ENCODE results near the gene DARS2. TPM values are rescaled to one million over a fixed set of nuclear protein-coding genes. Genes with fewer than 3 reads are reported as not detected.

The DARS2 gene
- 9.6 and 10.8 TPM in 2 replicates for total RNA-seq

GRCh38 chr1:173824315-173825081, at the start of gene DARS2, which contains the start of gene CENPL:
Gene DARS2, plus strand, starts transcription at chr1:173824673. Its CDS starts 557 bp downstream, at chr1:173825230.
Gene CENPL, minus strand, starts transcription at chr1:173824883. Its CDS starts 13,584 bp downstream, at chr1:173811299.

GRCh38 chr1:173867753-173868265, 43.3 kb downstream of the DARS2 start, which contains the start of gene GAS5:
Gene GAS5, minus strand, starts transcription at chr1:173867989.

GRCh38 chr1:173868266-173869020, 44.0 kb downstream of the DARS2 start, which contains the start of gene ZBTB37:
Gene ZBTB37, plus strand, starts transcription at chr1:173868380. Its CDS starts 1,846 bp downstream, at chr1:173870226.

Other genes with a start within 250 kb of the DARS2 start
- 0.35 TPM in 1 of 2 replicates, not detected in the other for gene SLC9C2, start 221.6 kb upstream of the DARS2 start, total RNA-seq
- not detected in 2 replicates for gene TEX50, start 189.3 kb upstream of the DARS2 start, total RNA-seq
- 0.68 TPM in 1 of 2 replicates, not detected in the other for gene ANKRD45, start 154.8 kb upstream of the DARS2 start, total RNA-seq
- 21.1 and 36.4 TPM in 2 replicates for gene KLHL20, start 109.7 kb upstream of the DARS2 start, total RNA-seq
- gene CENPL, start 210 bp downstream of the DARS2 start, total RNA-seq: 2.3 and 4.2 TPM in 2 replicates
- 485 and 1,441 TPM in 2 replicates for gene GAS5, start 43.3 kb downstream of the DARS2 start, total RNA-seq
- 2.3 and 4.5 TPM in 2 replicates for gene ZBTB37, start 43.7 kb downstream of the DARS2 start, total RNA-seq
- gene SERPINC1, start 92.7 kb downstream of the DARS2 start, total RNA-seq: not detected in 2 replicates
- gene RC3H1, start 197.7 kb downstream of the DARS2 start, total RNA-seq: 7.5 and 11.6 TPM in 2 replicates